Common myeloid progenitor, CD34-positive (primary cell): Measurements from ENCODE around the gene CEACAM3.
A peak's percentile ranks its signal among the peaks of the same experiment; 100 is the strongest.

Source experiments
- CTCF ChIA-PET: fragments of 350-600 bp; sonication (Branson Sonifier 250); formaldehyde crosslinking; loops from one replicate; lab custom pipeline; 2021; ENCODE audit warnings: antibody characterized with exemption; lab: Charles Lee
- POLR2A ChIA-PET: fragments of 350-600 bp; sonication (Branson Sonifier 250); formaldehyde crosslinking; loops from one replicate; lab custom pipeline; 2021; ENCODE audit warnings: antibody characterized with exemption; lab: Charles Lee
- DNase-seq, 3 donors: peaks; one replicate each; pipeline versions ENCODE4 v3.0.0 to v3.0.0-alpha.2; 2013
- H3K27ac ChIP-seq, 2 experiments: 1 replicate in 1 of 2; 2 replicates in 1 of 2; pipeline ENCODE4 v1.7.0; 2013; ENCODE audit warnings: inconsistent platforms in 2 of 2, low read length in 2 of 2, mild to moderate bottlenecking in 2 of 2, low read depth in 1 of 2, moderate library complexity in 1 of 2; ENCODE audit not compliant: severe bottlenecking in 2 of 2, insufficient read depth in 1 of 2, poor library complexity in 1 of 2
- H3K27me3 ChIP-seq, 5 experiments: replicated peaks in 2 of 5; 1 replicate in 3 of 5; 2 replicates in 2 of 5; pipeline versions ENCODE4 v1.6.1 to v1.7.0; 2013; ENCODE audit warnings: low read length in 4 of 5, mild to moderate bottlenecking in 2 of 5, moderate library complexity in 2 of 5, inconsistent platforms in 1 of 5; ENCODE audit not compliant: insufficient read depth in 5 of 5, control insufficient read depth in 4 of 5
- H3K36me3 ChIP-seq, 4 experiments: 1 replicate in 2 of 4; 2 replicates in 2 of 4; pipeline versions ENCODE4 v1.6.1 to v1.7.0; 2013; ENCODE audit warnings: low read length in 3 of 4, control low read depth in 1 of 4, mild to moderate bottlenecking in 1 of 4; ENCODE audit not compliant: control insufficient read depth in 4 of 4, insufficient read depth in 4 of 4
- H3K4me1 ChIP-seq, 4 experiments: 1 replicate in 3 of 4; 2 replicates in 1 of 4; pipeline versions ENCODE4 v1.6.1 to v1.7.1; 2013; ENCODE audit warnings: low read length in 3 of 4, mild to moderate bottlenecking in 3 of 4, control low read depth in 1 of 4, inconsistent platforms in 1 of 4, moderate library complexity in 1 of 4; ENCODE audit not compliant: control insufficient read depth in 4 of 4, insufficient read depth in 4 of 4; ENCODE audit errors: control extremely low read depth in 1 of 4
- H3K4me3 ChIP-seq, 7 experiments: 1 replicate in 4 of 7; 2 replicates in 3 of 7; pipeline versions ENCODE4 v1.5.1 to v1.7.0; 2013; ENCODE audit warnings: mild to moderate bottlenecking in 7 of 7, low read length in 6 of 7, moderate library complexity in 6 of 7, inconsistent platforms in 2 of 7, low read depth in 2 of 7, control low read depth in 1 of 7; ENCODE audit not compliant: insufficient read depth in 4 of 7, control insufficient read depth in 1 of 7; ENCODE audit errors: extremely low read depth in 1 of 7
- H3K9me3 ChIP-seq, 5 experiments: 1 replicate in 4 of 5; 2 replicates in 1 of 5; pipeline versions ENCODE4 v1.6.1 to v1.7.1; 2013; ENCODE audit warnings: low read length in 4 of 5, mild to moderate bottlenecking in 2 of 5, inconsistent platforms in 1 of 5, low read depth in 1 of 5, moderate library complexity in 1 of 5; ENCODE audit not compliant: control insufficient read depth in 4 of 5, insufficient read depth in 2 of 5; ENCODE audit errors: control extremely low read depth in 1 of 5
- WGBS: methylation state at CpG from one replicate; pipeline ENCODE4 v1.1.5; 2013; ENCODE audit not compliant: insufficient coverage; 5-methylcytosine and 5-hydroxymethylcytosine counted together

The CEACAM3 gene

GRCh38 chr19:41801031-41801430 is 4.6 kb downstream of the CEACAM3 start:
- peak overlapping the region in 2 of 7 experiments; percentile 17 to 37 for H3K4me3 ChIP-seq
- WGBS = 86% methylated on average over 2 of the region's 4 CpGs
- no peak overlapping the region for H3K27ac ChIP-seq
- no peaks in the 10 kb centered on the region for H3K27me3 ChIP-seq
- ChIA-PET POLR2A (no interaction called here), CTCF (interaction anchor here (1.3 to 4.0 kb wide), 5 partner anchors 9 to 20 kb away, joined by 4 to 29 read pairs (median 14); no protein-coding TSS in a partner anchor)
- H3K9me3 ChIP-seq = peaks cover 0 to 8% (median 0%) of the 10 kb centered on the region in 5 experiments
- DNase-seq = no peak
- H3K36me3 ChIP-seq = no peaks in the 10 kb centered on the region
- H3K4me1 ChIP-seq = peaks cover 21 to 44% (median 29%) of the 10 kb centered on the region in 4 experiments

GRCh38 chr19:41801792-41802211 is 5.4 kb downstream of the CEACAM3 start:
- Histone ChIP-seq H3K36me3 (no peaks in the 10 kb centered on the region), H3K9me3 (peaks cover 0 to 8% (median 0%) of the 10 kb centered on the region in 5 experiments), H3K4me1 (peaks cover 21 to 37% (median 29%) of the 10 kb centered on the region in 4 experiments), H3K27ac (no peak overlapping the region), H3K27me3 (no peaks in the 10 kb centered on the region), H3K4me3 (no peak overlapping the region)
- peak in 2 of 3 donors; percentile 82 to 87 for DNase-seq
- ChIA-PET CTCF (interaction anchor here (1.3 to 4.0 kb wide), 5 partner anchors 9 to 19 kb away, joined by 4 to 29 read pairs (median 14); no protein-coding TSS in a partner anchor), POLR2A (no interaction called here)
- 33% methylated on average over 1 of the region's 2 CpGs for WGBS

GRCh38 chr19:41802770-41803169 is 6.4 kb downstream of the CEACAM3 start:
- Histone ChIP-seq H3K4me3 (peak overlapping the region in 1 of 7 experiments; percentile 11), H3K27ac (no peak overlapping the region), H3K9me3 (peaks cover 0 to 8% (median 0%) of the 10 kb centered on the region in 5 experiments), H3K36me3 (no peaks in the 10 kb centered on the region), H3K27me3 (no peaks in the 10 kb centered on the region), H3K4me1 (peaks cover 22 to 37% (median 30%) of the 10 kb centered on the region in 4 experiments)
- peak in 2 of 3 donors; percentile 86 to 89 for DNase-seq
- ChIA-PET CTCF (interaction anchor here (1.0 to 4.0 kb wide), 6 partner anchors 8 to 34 kb away, joined by 3 to 29 read pairs (median 10); no protein-coding TSS in a partner anchor), POLR2A (no interaction called here)
- whole genome bisulfite sequencing = 17% methylated on average over 2 of the region's 2 CpGs

GRCh38 chr19:41804336-41804735 is 7.9 kb downstream of the CEACAM3 start:
- no peak for DNase-seq
- Histone ChIP-seq H3K27me3 (no peaks in the 10 kb centered on the region), H3K27ac (no peak overlapping the region), H3K4me3 (no peak overlapping the region), H3K4me1 (peaks cover 31 to 52% (median 44%) of the 10 kb centered on the region in 4 experiments), H3K36me3 (no peaks in the 10 kb centered on the region), H3K9me3 (peaks cover 0 to 8% (median 0%) of the 10 kb centered on the region in 5 experiments)
- no CpG with 5 or more reads among the region's 3 CpGs for WGBS
- CTCF ChIA-PET = interaction anchor here (1.0 to 4.0 kb wide), 4 partner anchors 9 to 17 kb away, joined by 4 to 29 read pairs (median 12); no protein-coding TSS in a partner anchor
- POLR2A ChIA-PET = no interaction called here

GRCh38 chr19:41807176-41807575 is 10.8 kb downstream of the CEACAM3 start:
- ChIA-PET POLR2A (no interaction called here), CTCF (interaction anchor here (0.7 to 1.6 kb wide), 5 partner anchors 11 to 18 kb away, joined by 3 to 8 read pairs (median 4); partner anchors contain the start of gene CEACAM3)

GRCh38 chr19:41808663-41809566 is 12.5 kb downstream of the CEACAM3 start:
- Histone ChIP-seq H3K9me3 (no peaks in the 10 kb centered on the region), H3K4me1 (peaks cover 21 to 59% (median 49%) of the 10 kb centered on the region in 4 experiments), H3K27ac (no peak overlapping the region), H3K36me3 (no peaks in the 10 kb centered on the region), H3K27me3 (no peaks in the 10 kb centered on the region), H3K4me3 (peak overlapping the region in 1 of 7 experiments; percentile 16)
- CTCF ChIA-PET = interaction anchor here (1.0 kb wide), 1 partner anchor 16 kb away, joined by 5 read pairs; no protein-coding TSS in a partner anchor
- DNase-seq = peak; percentile 40 to 79 (median 76)
- 27% methylated on average over 13 of the region's 16 CpGs for WGBS
- POLR2A ChIA-PET = no interaction called here

More at GRCh38 chr19:41807176-41807575, 10.8 kb downstream of the CEACAM3 start:
- DNase-seq = no peak
- no peaks in the 10 kb centered on the region for H3K9me3 ChIP-seq
- H3K36me3 ChIP-seq = no peaks in the 10 kb centered on the region
- no peaks in the 10 kb centered on the region for H3K27me3 ChIP-seq
- no peak overlapping the region for H3K4me3 ChIP-seq
- H3K4me1 ChIP-seq = peaks cover 30 to 72% (median 63%) of the 10 kb centered on the region in 4 experiments
- 97% methylated on average over 3 of the region's 3 CpGs for WGBS
- H3K27ac ChIP-seq = no peak overlapping the region
